IPS-20b (cell line): Measurements from ENCODE around the gene MORF4L2.

Experiments
- H3K27ac ChIP-seq: one replicate; pipeline ENCODE4 v1.5.1; 2013; ENCODE audit warnings: low read length
- H3K27me3 ChIP-seq: 2 replicates; pipeline ENCODE4 v1.6.1; 2013; ENCODE audit warnings: mild to moderate bottlenecking, low read length, inconsistent platforms; ENCODE audit not compliant: insufficient read depth
- H3K36me3 ChIP-seq: 2 replicates; pipeline ENCODE4 v1.6.1; 2013; ENCODE audit warnings: low read depth, mild to moderate bottlenecking, inconsistent platforms, low read length, moderate library complexity; ENCODE audit not compliant: insufficient read depth
- H3K4me1 ChIP-seq: 2 replicates; pipeline ENCODE4 v1.6.1; 2013; ENCODE audit warnings: mild to moderate bottlenecking, control low read depth, inconsistent platforms, low read length, moderate library complexity; ENCODE audit not compliant: insufficient read depth
- H3K4me3 ChIP-seq: 2 replicates; pipeline ENCODE4 v1.5.1; 2013; ENCODE audit warnings: mild to moderate bottlenecking, low read length, inconsistent platforms
- H3K9ac ChIP-seq: 2 replicates; pipeline ENCODE4 v1.6.1; 2013; ENCODE audit warnings: low read depth, mild to moderate bottlenecking, inconsistent platforms, low read length, moderate library complexity
- H3K9me3 ChIP-seq: 2 replicates; pipeline ENCODE4 v1.6.1; 2013; ENCODE audit warnings: mild to moderate bottlenecking, low read depth, low read length, inconsistent platforms; ENCODE audit not compliant: insufficient read depth

The MORF4L2 gene

DNA sequence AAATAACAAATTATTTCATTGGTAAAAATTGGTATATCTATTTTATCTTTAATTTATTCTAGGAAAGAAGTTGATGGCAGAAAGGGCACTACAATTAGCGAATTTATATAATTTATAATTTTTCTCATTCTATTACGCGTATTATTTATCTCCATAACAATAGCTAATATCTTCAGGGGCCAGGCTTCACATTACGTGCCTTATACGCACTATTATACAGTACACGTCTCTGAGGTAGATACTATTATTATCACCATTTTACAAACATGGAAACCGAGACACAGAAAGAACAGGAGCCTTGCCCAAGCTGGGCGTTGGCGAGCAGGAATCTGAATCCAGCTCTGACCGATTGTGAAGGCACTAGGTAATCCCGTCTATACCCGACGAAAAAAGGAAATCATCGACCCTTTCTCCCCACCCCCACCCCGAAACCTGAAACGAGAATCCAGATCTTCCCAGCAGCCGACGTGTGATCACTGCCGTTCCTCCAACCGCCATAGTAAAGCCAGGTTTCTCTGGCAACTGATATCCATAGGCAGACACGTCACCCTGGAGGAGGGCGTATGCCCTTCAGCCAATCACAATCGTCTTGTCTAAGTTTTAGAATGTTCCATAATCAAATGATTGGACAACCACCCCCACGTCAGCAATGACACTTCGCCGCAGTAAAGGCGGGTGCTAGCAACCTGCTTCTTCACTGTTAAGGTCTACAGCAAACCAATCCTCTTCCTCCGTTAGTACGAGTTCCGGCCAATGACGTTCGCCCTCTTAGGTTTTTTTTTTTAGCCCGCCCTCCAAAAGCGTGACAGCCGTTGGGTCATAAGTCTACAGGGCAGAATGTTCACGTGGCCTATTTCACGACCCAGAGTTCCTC is at the start of gene MORF4L2:
Gene MORF4L2, minus strand, starts transcription at position 501 of the 874 bp plus-strand sequence. CDS start 9,672 bp downstream, outside the sequence.
- peak within 1 kb of the TSS; percentile 99 for H3K9ac ChIP-seq
- H3K9me3 ChIP-seq, result no peaks in the 10 kb centered on the region
- H3K36me3 ChIP-seq, result peaks cover 38% of the 10 kb centered on the region
- peak within 1 kb of the TSS; percentile 63 for H3K27ac ChIP-seq
- H3K4me1 ChIP-seq, result peaks cover 4% of the 10 kb centered on the region; the same call in 1 of the 2 replicates
- peak within 1 kb of the TSS; percentile 91 for H3K4me3 ChIP-seq
- no peaks in the 10 kb centered on the region for H3K27me3 ChIP-seq

DNA sequence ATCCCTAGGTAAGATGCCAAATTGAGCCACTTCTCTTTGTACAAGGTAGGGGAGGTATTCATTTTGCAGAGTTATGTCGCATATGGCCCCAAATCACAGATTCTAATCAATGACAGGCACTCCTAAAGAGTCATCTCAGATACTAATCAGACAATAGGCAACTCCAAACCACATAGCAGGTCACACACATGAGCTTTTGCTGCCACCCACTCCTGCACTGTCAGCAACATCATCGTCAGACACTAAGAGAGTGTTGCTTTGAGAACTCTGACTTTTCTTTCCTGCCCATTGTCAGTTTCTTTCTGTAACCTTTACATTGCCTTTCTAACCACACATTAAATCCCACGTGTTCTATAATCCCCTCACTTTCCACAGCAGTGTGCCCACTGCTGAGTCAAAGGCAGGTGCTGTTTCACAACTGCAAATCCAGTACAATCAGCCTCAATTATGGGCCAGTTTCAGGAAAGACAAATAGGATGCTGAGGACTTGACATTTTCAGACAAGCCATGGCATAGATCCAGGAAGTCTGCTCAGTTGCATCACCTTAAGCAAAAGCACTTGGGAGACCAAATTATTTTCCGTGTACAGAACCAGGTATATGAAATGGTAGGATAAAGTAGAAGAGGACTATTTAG is 47.7 kb upstream of the MORF4L2 start:
- Histone ChIP-seq H3K4me3 (no peak overlapping the region), H3K4me1 (peaks cover 16% of the 10 kb centered on the region), H3K9ac (no peak overlapping the region), H3K36me3 (no peaks in the 10 kb centered on the region), H3K27ac (no peak overlapping the region), H3K27me3 (no peaks in the 10 kb centered on the region), H3K9me3 (no peaks in the 10 kb centered on the region)

DNA sequence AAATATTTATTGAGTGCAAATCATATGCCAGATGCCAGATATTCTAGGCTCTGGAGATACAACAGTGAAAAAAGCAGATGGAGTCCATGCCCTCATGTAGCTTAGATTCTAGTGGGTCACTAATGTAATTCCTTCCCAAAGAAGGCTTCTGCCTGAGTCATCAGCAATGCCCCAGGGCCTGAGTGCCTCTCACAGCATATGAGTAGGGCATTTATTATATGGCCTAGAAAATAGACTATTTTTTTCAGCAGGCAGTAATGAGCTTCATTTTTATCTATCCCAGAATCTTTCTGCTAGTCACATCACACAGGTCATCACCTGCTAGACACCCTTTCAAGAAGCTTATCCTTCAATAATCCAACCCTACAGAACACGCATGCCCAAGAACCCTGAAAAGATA is 46.5 kb upstream of the MORF4L2 start:
- Histone ChIP-seq H3K27me3 (no peaks in the 10 kb centered on the region), H3K9me3 (no peaks in the 10 kb centered on the region), H3K4me3 (no peak overlapping the region), H3K4me1 (peaks cover 26% of the 10 kb centered on the region), H3K36me3 (no peaks in the 10 kb centered on the region), H3K9ac (no peak overlapping the region), H3K27ac (no peak overlapping the region)

DNA sequence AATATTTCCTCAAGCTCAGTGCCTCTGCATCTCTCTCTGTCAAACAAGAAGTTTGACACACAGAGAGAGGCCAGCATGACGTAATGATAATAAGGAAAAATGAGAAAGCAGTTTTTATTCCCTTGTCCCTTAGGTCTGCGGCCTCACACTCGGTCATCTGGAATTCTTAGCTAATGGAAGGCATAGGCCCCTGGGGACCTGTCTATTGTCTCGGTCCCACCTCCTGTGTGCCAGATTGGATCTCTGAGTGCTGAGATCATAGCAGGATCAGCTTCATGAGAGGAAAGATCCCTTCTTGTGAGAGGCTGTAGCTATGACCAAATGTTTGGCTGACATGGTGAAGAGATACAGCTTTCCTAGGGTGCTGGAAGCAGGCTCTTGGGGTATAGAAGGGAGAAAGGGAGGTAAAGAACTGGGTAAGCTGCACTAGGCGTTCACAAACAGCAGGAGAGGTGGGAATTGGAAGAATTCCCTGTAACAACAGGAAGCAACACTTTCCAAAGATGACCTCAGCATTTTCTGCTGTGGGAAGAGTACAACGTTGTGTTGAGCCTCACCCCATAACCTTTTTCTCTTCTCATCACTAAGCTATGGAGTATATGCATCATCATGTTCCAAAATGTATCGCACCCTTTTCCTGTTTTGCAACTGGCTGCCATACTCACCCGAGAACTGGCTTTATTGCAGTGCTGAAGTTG is 44.4 kb upstream of the MORF4L2 start:
- H3K36me3 ChIP-seq, result no peaks in the 10 kb centered on the region
- no peak overlapping the region for H3K4me3 ChIP-seq
- H3K9ac ChIP-seq, result no peak overlapping the region
- peaks cover 27% of the 10 kb centered on the region for H3K4me1 ChIP-seq
- H3K27ac ChIP-seq, result no peak overlapping the region
- no peaks in the 10 kb centered on the region for H3K27me3 ChIP-seq
- no peaks in the 10 kb centered on the region for H3K9me3 ChIP-seq

GRCh38 chrX:103730147-103730795 is 43.8 kb upstream of the MORF4L2 start:
- no peaks in the 10 kb centered on the region for H3K9me3 ChIP-seq
- no peak overlapping the region for H3K9ac ChIP-seq

DNA sequence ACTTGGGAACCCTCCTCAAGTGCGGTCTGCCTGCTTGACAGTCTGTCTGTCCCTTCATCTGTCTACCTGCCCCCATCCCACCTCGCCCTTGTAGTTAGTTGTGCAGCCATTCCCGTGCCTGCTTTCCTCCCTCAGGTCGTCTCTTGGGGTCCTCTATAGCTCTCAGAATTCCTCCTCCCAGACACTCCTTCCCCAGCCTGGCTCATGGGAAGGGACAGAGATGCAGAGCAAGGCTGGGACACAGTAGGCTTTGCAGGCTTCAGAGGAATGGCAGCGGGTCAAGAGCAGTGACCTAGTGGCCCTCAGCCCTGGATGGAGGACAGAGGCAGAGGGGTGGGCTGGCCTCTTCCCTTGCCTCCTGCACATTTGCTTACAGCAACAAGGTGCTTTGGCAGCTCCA is 42.5 kb upstream of the MORF4L2 start:
- Histone ChIP-seq H3K4me1 (peaks cover 27% of the 10 kb centered on the region), H3K27ac (no peak overlapping the region), H3K4me3 (no peak overlapping the region), H3K27me3 (no peaks in the 10 kb centered on the region), H3K9ac (no peak overlapping the region), H3K36me3 (no peaks in the 10 kb centered on the region), H3K9me3 (no peaks in the 10 kb centered on the region)

More at GRCh38 chrX:103730147-103730795, 43.8 kb upstream of the MORF4L2 start:
- peaks cover 27% of the 10 kb centered on the region for H3K4me1 ChIP-seq
- no peaks in the 10 kb centered on the region for H3K27me3 ChIP-seq
- H3K36me3 ChIP-seq, result no peaks in the 10 kb centered on the region
- H3K4me3 ChIP-seq, result no peak overlapping the region
- H3K27ac ChIP-seq, result no peak overlapping the region

- Histone ChIP-seq H3K4me3 (no peak overlapping the region), H3K27me3 (no peaks in the 10 kb centered on the region), H3K4me1 (peaks cover 27% of the 10 kb centered on the region)
Observed at GRCh38 chrX:103727115-103727514, 40.6 kb upstream of the MORF4L2 start.

DNA sequence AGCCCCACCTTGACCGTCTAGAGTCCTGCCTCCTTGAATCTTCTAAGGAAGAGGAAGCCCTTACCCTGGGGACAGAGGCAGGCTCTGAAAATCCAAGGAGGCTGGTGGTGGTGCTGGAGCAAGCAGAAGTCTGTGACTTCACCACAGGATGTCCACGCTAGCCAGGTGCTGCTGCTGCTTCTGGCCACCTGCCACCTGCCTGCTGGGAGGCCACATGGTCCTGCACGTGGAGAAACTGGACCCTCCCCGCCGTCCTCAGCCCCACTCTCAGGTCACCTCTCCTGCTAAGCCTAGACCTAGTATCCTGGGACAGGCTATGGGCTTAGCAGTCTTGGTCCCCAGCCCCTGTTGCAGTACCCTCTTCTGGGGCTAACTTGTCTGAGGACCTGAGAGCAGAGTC is 40.0 kb upstream of the MORF4L2 start:
- Histone ChIP-seq H3K4me3 (no peak overlapping the region), H3K9ac (no peak overlapping the region), H3K27ac (no peak overlapping the region), H3K9me3 (no peaks in the 10 kb centered on the region), H3K27me3 (no peaks in the 10 kb centered on the region), H3K4me1 (peaks cover 25% of the 10 kb centered on the region), H3K36me3 (no peaks in the 10 kb centered on the region)

More at GRCh38 chrX:103727115-103727514, 40.6 kb upstream of the MORF4L2 start:
- Histone ChIP-seq H3K9me3 (no peaks in the 10 kb centered on the region), H3K9ac (no peak overlapping the region), H3K27ac (no peak overlapping the region), H3K36me3 (no peaks in the 10 kb centered on the region)

GRCh38 chrX:103722505-103722904 is 36.0 kb upstream of the MORF4L2 start:
- H3K27me3 ChIP-seq, result no peaks in the 10 kb centered on the region
- no peak overlapping the region for H3K9ac ChIP-seq
- H3K36me3 ChIP-seq, result no peaks in the 10 kb centered on the region
- H3K27ac ChIP-seq, result no peak overlapping the region
- no peaks in the 10 kb centered on the region; the same call in 1 of the 2 replicates for H3K4me1 ChIP-seq
- H3K4me3 ChIP-seq, result no peak overlapping the region
- no peaks in the 10 kb centered on the region for H3K9me3 ChIP-seq

DNA sequence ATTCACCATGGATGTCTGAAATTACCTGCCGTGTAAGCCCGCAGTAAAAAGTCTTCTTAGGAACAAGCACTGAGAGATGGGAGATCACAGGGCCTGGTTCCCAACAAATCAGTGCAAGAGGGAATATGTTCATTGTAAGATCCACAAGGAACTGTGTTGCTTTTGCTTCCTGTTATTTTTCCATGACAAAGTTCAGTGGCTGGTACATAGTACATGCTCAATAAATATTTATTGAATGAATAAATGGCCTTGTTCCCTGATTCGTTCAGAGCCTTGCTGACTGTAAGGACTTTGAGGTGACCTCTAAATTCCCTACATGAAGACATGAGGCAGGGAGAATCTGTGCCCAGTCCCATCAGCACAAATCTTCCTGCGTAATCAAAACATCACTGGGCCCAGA is 31.6 kb upstream of the MORF4L2 start:
- no peak overlapping the region for H3K9ac ChIP-seq
- H3K4me3 ChIP-seq, result no peak overlapping the region
- H3K27ac ChIP-seq, result no peak overlapping the region
- H3K4me1 ChIP-seq, result no peaks in the 10 kb centered on the region
- no peaks in the 10 kb centered on the region for H3K27me3 ChIP-seq
- no peaks in the 10 kb centered on the region for H3K9me3 ChIP-seq
- H3K36me3 ChIP-seq, result no peaks in the 10 kb centered on the region

- no peaks in the 10 kb centered on the region for H3K36me3 ChIP-seq
- no peaks in the 10 kb centered on the region for H3K9me3 ChIP-seq
- no peak overlapping the region for H3K4me3 ChIP-seq
- H3K27me3 ChIP-seq, result no peaks in the 10 kb centered on the region
- H3K4me1 ChIP-seq, result no peaks in the 10 kb centered on the region; the same call in 1 of the 2 replicates
- H3K27ac ChIP-seq, result no peak overlapping the region
- no peak overlapping the region for H3K9ac ChIP-seq
Observed at GRCh38 chrX:103716962-103717361, 30.5 kb upstream of the MORF4L2 start.
